Activated CD4-positive, alpha-beta T cell treated with anti-CD3 and anti-CD28 coated beads for 1 hour (primary cell): ENCODE measurements around the gene DOK4.
"Not testable (repeated sequence)": the region's sequence is repeated elsewhere in the genome, so short reads cannot be mapped to it uniquely, and the experiment has no call there.

ENCODE experiments used
- DNase-seq: peaks from one replicate; pipeline ENCODE4 v3.0.0-alpha.2; 2020

Gene DOK4

DNA sequence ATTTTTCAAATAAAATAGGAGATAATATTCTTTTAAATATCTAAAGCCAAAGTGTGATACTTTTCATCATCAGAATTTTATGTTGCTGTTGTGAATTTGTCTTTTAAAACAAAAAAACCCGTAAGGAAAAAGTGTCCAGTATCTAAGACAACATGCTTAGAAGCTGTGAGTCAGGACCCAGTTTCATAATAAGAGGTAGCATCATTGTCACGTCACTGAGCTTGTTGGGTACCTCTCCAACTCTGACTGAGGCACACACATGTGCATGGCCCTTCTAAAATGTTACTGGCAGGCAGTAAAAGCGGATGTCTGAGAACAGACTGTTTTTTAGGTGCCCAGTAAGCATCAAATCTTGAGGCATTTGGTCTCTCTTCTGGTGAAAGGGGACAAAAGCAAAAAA lies 41.6 kb downstream of the DOK4 start:
- DNase-seq, result no peak

DNA sequence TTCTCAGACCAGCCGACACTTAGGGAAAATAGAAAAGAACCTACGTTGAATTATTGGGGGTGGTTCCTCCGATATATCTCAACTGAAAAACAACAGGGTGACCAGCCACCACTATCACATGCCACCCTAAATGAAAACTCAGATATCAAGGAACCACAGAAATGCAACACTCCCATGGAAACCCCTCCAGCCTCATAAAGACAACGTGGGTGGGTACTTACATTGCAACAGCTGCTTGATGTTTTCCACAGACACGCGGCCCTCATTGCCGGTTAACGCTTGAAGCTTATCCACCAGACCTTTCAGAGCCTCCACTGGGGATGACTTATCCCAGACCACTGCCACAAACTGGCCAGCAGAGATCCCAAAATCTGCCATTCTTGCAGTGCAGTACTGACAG lies 45.7 kb downstream of the DOK4 start:
- not testable (repeated sequence) for DNase-seq

DNA sequence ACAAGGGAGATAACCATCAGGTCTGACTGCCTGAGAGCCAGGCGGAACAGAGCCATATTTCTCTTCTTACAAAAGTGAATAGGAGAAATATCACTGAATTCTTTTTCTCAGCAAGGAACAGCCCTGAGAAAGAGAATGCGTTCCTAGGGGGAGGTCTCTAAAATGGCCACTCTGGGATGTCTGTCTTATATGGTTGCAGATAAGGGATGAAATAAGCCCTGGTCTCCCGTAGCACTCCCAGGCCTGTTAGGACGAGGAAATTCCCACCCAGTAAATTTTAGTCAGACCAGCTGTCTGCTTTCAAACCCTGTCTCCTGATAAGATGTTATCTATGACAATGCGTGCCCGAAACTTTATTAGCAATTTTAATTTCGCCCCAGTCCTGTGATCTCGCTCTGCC lies 46.3 kb downstream of the DOK4 start:
- DNase-seq, result not testable (repeated sequence)

DNA sequence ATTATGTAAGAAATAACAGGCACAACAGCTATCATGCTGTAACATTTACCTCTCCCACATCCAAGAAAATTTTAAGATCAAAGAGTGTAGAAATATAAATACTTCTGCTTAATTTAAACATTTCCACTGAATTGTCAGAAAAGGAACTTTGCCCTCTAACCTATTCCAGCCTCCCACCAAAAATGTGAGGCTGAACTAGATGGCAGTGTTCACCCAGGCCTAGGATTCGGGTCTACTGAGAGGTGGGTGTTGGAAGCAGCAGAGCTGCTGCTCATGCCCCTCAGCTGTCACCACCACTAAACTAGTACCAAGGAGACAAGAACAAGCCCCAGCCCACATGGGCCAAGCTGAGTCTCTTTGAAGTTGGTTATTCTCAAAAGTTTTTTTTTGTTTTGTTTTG lies 50.5 kb downstream of the DOK4 start:
- no peak for DNase-seq

GRCh38 chr16:57434003-57434402 lies 52.3 kb downstream of the DOK4 start:
- no peak for DNase-seq

DNA sequence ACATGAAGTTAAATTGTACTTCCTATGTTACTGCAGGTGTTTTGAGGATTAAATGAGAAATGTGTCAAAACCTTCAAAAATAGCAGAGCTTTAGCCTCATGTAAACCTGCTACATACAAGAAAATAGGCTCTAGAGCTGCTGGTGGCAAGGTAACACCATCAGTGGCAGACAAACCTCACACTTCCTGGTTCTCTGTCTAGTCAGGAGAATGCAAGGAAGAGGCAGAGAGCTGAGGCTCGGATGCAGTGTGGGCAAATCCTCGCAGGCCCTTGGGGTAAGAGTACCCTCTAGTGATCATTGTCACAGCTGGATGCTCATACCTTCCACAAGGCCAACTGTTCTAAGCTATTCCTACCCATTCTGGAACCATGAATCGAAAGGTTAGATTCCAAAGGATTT lies 53.3 kb downstream of the DOK4 start:
- no peak for DNase-seq

DNA sequence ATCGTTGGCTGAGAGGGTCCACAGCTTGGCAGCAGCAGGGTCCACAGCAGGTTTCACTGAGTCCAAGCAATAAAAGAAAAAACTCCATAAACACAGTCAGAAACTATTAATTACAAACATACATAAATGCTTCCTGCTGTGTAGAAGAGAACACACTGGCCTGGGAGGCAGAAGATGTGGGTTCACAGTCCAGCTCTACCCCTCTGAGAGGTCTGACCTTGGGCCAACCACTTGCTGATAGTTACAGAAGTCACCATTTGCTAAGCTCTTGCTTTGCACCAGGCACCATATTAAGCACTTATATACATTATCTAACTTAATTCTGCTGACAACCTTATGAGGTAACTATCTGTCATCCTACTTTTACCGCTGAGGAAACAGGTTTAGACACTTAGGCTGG lies 53.8 kb downstream of the DOK4 start:
- no peak for DNase-seq

DNA sequence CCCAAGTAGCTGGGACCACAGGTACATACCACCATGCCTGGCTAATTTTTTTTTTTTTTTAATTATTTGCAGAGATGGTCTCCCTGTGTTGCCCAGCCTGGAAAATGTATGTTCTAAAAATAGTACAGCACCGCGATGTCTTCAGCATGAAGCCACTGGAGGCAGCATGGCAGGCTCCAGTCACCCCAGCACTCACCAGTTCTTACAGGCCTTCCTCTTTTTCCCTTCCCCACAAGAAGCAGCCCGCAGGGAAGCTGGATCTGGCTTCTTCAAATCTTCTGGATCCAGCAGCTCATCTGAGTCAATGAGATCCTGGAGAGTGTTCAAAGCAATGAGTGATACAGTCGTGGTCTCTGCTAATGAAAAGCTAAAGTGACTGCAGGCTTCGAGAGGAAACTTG lies 55.3 kb downstream of the DOK4 start:
- DNase-seq, result no peak

DNA sequence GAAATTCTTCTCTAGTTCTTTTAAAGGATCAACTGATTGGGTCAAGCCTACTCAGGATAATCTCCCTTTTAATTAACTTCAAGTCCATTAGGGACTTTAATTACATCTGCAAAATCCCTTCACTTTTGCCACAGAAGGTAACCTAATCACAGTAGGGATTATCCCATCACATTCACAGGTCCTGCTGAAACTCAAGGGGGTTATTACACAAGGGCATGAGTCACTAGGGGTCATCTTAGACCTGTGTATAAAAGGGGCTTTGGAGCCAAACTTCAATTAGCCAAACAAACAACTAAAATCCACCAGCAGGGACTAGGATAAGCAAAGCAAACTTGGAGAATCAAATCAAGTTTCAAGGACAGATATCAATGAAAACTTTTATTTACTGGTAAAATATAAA lies 58.5 kb downstream of the DOK4 start:
- no peak for DNase-seq

DNA sequence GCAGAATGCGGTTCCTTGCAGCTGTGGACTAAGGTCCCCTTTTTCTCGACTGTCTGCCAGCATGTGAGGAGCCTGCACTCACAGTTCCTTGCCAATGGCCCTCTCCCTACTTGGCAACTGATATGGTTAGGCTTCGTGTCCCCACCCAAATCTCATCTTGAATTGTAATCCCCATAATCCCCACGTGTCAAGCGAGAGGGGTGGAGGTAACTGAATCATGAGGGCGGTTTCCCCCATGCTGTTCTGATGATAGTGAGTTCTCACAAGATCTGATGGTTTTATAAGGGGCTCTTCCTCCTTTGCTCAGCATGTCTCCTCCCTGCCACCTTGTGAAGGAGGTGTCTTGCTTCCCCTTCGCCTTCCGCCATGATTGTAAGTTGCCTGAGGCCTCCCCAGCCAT lies 59.0 kb downstream of the DOK4 start:
- no peak for DNase-seq

DNA sequence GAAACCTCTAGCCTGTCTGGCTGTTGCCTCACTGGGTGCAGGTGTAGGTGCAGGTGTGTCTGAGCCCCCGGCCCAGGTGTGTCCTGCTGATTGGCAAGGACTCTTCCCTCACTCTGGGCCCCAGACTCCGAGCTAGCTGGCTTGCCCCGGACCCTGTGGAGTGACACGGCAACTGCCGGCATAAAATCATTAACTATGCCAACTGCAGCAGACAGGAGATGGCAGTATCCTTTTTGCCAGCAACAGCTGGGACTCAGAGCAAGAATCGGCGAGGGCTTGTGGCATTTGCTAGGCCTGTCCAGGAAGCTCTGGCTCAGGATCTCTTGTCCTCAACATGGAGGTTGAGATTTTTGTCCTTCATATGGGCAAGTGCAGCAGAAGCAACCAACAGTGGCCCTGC lies 59.9 kb downstream of the DOK4 start:
- no peak for DNase-seq

DNA sequence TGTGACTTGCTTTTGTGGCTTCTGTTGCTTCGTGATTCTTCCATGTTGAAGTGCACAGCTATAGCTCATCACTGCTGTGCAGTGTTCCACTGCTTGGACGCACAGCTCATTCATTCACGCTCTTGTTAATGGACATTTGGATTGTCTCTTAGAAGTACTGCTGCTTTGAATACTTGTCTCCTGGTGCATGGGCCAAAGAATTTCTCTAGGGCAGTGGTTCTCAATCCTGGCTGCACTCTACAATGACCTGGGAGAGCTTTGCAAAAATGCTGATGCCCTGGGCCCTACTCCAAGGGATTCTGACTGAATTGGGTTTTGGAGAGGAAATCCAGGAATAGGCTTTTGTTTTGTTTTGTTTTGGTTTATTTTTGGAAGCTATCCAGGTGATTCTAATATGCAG lies 61.7 kb downstream of the DOK4 start:
- DNase-seq, result no peak

GRCh38 chr16:57423152-57423551 lies 63.1 kb downstream of the DOK4 start:
- DNase-seq, result no peak

DNA sequence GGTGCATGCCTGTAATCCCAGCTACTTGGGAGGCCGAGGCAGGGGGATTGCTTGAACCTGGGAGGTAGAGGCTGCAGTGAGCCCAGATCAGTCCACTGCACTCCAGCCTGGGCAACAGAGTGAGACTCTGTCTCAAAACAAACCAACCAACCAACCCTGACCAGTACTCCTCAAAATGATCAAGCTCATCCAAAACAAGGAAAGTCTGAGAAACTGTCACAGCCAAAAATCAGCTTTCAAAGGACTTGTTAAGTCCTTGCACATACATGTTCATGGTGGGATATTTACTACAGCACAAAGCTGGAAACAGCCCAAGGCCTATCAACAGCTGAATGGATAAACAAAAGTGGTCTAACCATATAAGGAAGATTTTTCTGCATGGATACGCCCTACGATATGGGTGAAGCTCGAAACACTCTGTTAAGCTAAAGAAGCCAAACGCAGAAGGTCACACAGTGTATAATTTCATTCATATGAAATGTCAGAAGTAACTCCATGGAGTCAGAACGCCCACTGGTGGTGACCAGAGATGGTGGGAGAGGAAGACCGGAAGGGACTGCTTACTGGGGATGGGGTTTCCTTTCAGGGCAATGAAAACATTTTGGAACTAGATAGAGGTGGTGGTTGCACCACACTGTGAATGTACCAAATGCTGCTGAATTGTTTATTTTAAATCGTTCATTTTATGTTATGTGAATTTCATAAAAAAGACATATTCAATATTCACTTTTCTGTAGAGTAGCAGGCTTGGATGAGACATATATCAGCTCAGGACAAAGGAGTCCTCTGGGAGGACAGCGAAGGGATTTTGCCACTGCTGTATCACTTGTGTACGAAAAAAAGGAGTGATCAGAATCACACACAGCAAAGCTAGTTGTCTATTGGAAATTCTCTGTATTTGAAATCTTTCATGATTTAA lies 64.0 kb downstream of the DOK4 start:
- DNase-seq, result no peak
